GM12891 (cell line): Measurements from ENCODE around the gene SLC7A11.

Experiments
- DNase-seq: peaks from one replicate; pipeline ENCODE4 v3.0.0; 2011; ENCODE audit warnings: low spot score; ENCODE audit not compliant: insufficient read length
- FAIRE-seq: peaks from 2 replicates; lab custom pipeline; 2011; peaks lifted over from hg19 to GRCh38; lab: Jason Lieb, UNC
- PAX5 ChIP-seq: IDR thresholded peaks from 2 replicates; pipeline ENCODE4 v1.6.1; 2011; ENCODE audit warnings: low read length, moderate library complexity, mild to moderate bottlenecking; ENCODE audit not compliant: insufficient read depth, severe bottlenecking
- POLR2A ChIP-seq: IDR thresholded peaks from 2 replicates; pipeline ENCODE4 v1.6.1; 2011; ENCODE audit warnings: low read depth, low read length, control low read depth
- POLR2AphosphoS5 ChIP-seq: IDR thresholded peaks from 2 replicates; pipeline ENCODE4 v1.6.1; 2011; ENCODE audit warnings: low read depth, low read length, control low read depth
- POU2F2 ChIP-seq: IDR thresholded peaks from 2 replicates; pipeline ENCODE4 v1.6.1; 2011; ENCODE audit warnings: low read depth, mild to moderate bottlenecking, control low read depth, low read length, moderate library complexity
- SPI1 ChIP-seq: IDR thresholded peaks from 2 replicates; pipeline ENCODE4 v1.6.1; 2011; ENCODE audit warnings: low read depth, low read length, control low read depth
- TAF1 ChIP-seq: IDR thresholded peaks from 2 replicates; pipeline ENCODE4 v1.6.1; 2011; ENCODE audit warnings: low read depth, low read length, control low read depth

The SLC7A11 gene

DNA sequence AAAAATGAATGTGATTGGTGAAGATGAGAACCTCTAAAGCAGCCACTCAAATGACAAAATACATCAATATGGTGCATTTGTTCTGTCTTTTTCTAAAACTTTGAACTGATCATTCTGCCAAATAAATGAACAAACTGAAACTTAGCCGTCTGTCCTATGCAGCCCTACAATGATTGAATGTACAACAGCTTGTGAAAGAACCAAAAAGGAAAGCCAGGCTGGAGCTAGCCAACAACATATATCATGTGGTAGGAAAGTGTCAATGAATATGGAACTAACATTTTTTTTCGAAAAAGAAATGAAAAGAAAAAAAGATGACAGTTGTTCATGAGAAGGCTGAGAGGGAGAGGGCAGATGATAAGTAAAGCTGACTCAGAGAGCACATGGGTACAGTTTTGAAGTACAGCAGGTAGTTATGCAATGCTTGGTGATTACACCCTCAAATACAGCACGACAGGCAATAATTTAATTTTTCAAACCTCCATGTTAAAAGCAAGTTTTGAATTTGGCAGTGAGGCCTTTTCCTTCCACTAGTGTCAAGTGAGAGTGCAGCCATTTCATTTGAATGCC is 21.2 kb upstream of the SLC7A11 start:
- no peak for TF ChIP-seq POLR2AphosphoS5
- DNase-seq (no peak), FAIRE-seq (no peak)

DNA sequence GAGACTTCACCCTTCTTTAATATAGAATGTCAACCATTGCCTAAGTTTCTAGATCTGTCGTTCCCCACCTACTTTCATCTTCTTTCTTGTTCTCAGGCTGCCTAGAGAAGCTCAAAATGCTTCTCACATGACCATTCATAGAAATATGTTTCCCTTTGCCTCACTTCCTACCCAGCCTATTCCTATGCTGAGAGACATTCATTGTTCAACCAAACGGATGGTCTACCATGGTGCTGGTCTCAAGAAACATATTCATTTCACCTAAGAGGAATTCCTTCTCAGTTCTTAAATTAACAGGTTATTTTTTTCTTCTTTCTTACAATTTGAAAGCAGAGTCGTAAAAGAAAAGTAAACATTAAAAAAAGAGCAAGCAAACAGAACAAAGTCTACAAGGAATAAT is 20.3 kb upstream of the SLC7A11 start:
- no peak for DNase-seq
- TF ChIP-seq SPI1: no peak
- no peak for TF ChIP-seq PAX5
- FAIRE-seq: no peak

DNA sequence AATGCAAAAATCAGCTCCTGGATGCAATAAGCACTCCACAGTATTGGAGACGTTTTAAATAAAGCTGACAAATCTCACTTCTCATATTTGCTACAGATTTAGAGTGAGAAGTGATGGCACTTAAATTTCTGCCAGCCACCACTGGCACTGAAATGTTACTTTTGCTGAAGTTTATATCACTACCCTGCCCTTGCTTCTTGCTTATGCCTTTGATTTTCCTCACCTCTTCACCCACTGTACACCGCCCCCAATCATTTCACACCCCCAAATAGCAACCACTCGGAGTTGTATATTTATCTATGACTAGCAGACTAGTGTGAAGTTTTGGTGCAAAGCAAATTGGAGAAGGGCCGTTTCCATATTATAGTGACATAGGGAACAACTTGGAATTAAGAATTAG is 19.9 kb upstream of the SLC7A11 start:
- DNase-seq (no peak), FAIRE-seq (no peak)
- no peak for TF ChIP-seq POU2F2
- TF ChIP-seq TAF1: no peak
- TF ChIP-seq PAX5: no peak
- TF ChIP-seq POLR2AphosphoS5: no peak
- no peak for TF ChIP-seq SPI1
- no peak for TF ChIP-seq POLR2A

DNA sequence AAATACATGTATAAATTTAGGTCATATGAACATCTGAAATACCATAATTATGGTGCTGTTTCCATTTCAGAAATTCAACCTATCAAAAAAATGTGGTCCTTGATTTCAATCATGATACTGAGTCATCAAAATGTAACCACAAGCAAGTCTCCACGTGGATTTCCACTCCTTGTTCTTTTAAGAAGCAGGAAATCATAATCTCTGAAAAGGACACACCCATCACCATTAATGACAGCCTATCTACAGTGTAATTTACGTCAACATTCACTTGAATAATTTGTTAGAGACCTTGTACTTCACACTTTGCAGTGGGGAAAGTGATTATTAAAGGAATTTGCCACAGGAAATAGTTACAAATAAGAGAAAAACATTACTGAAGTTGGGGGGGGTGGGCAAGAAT is 17.7 kb upstream of the SLC7A11 start:
- TF ChIP-seq TAF1: no peak
- no peak for FAIRE-seq
- no peak for DNase-seq

DNA sequence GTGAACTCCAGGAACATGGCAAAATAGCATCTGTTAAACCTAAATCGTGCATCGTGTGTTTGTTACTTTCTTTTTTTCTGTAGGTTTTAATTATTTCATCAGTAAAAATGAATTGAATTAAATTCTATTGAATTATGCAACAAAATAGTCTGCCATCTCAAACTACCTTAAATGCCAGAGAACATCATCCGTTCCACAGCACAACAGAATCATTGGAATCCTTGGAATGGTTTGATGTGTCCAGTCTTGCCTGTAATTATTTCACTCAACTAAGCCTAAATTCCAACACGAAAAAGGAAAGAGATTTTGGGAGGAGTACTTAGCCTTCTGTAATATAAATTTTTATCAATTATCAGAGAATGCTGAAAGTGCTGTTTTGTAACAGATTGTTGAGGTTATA is 17.1 kb upstream of the SLC7A11 start:
- no peak for FAIRE-seq
- DNase-seq: no peak
- TF ChIP-seq SPI1: no peak
- no peak for TF ChIP-seq PAX5
- TF ChIP-seq POU2F2: no peak
- no peak for TF ChIP-seq POLR2A
- TF ChIP-seq POLR2AphosphoS5: no peak
- TF ChIP-seq TAF1: no peak

DNA sequence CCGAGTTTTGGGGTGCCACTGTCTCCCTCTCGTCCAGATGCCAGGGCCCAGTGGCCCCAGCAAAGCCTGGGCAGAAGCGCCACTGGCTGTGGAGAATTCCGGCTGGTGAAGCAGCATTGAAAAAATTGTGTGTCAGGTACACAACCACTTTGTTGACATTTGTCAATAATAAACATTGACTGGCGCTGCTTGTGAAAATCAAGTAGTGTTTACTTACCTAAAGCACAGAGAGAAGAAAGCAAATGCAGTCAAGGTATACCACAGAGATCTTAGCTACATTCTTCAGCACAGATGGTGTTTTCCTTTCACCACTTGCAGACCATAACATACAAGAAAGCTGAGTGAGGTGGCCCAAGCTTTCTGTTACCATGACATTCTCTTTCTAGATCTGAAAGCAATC is 14.5 kb upstream of the SLC7A11 start:
- TF ChIP-seq PAX5 (no peak), POLR2A (no peak), SPI1 (no peak), TAF1 (no peak), POU2F2 (no peak), POLR2AphosphoS5 (no peak)
- no peak for FAIRE-seq
- DNase-seq: no peak

DNA sequence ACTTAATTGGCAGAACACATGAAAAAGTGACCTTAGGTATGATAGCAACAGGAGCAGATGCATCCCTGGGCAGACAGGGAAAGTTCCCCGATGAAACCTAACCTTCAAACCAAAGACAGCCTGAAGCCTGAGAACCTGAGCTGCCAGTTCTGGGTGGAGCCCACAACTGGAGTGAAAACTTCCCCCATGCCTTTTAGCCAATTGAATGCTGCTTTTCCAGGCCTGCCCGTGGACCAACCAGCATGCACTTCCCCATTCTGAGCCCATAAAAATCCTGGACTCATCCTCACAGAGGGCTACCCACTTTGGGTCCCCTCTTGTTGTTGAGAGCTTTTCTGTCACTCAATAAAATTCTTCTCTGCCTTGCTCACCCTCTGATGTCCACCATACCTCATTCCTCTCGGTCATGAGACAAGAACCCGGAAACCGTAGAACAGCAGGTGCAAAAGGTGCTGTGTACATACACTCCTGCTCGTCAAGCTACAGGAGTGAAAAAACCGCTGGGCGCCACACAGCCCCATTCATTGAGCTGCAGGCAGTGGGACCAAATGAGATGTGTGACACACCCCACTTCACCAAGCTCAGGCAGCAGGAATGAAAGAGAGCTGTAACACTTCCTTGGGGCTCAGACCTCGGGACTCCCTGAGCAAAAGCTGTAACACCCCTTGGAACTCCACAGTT is 13.9 kb upstream of the SLC7A11 start:
- DNase-seq: no peak
- FAIRE-seq: no peak
- TF ChIP-seq SPI1 (peak; percentile 30), PAX5 (no peak)

DNA sequence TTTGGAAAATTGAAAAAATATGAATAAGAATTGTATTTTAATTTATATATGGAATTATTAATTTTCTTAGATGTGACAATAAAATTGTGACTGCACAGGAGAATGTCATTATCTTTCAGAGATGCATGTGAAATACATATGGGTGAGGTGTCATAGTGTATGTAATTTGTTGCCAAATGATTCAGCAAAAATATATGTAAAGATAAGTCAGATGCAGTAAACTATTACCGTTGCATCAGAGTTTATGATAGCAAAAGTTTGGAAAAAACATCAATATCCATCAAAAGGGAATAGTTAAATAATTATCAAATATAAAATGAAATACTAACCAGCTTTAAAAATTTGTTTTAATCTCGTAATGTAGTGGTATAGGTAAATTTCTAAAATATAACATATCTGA is 10.4 kb upstream of the SLC7A11 start:
- no peak for FAIRE-seq
- no peak for TF ChIP-seq POLR2A
- TF ChIP-seq PAX5: no peak
- no peak for TF ChIP-seq SPI1
- TF ChIP-seq TAF1: no peak
- TF ChIP-seq POLR2AphosphoS5: no peak
- TF ChIP-seq POU2F2: no peak
- DNase-seq: no peak

DNA sequence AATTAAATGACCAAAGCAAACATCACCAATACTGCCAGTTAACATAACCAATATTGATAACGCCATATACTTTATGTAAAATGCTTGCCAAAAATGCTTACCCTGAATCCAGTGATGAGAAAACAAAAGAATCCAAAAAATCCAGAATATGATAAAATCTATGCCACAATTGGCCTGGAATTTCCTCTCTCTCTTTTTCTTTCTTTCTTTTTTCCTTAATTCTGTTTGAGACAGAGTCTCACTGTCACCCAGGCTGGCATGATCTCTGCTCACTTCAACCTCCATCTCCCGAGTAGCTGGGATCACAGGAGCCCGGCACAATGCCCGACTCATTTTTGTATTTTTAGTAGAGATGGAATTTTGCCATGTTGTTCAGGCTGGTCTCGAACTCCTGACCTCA is 9.8 kb upstream of the SLC7A11 start:
- FAIRE-seq (no peak), DNase-seq (no peak)
- TF ChIP-seq TAF1 (no peak), SPI1 (no peak), POLR2A (no peak), POU2F2 (no peak)

DNA sequence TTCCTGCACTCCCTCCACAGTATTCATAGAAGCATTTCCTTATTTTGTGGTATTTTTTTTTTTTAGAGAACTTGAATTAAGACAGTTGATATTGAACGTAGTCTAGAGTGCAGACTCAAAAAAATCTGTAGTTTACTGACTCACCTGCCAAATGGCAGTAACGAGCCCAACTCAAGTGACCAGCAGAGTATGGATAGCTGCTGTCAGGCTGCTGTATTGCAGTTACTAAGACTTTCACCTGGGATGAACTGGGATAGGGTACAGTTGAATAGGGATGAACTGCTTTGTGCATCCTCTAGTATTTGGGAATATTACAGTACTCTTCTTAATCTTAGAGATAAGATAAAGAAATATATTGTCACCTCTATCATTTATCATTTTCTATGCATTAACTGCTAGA is 7.0 kb upstream of the SLC7A11 start:
- DNase-seq (no peak), FAIRE-seq (no peak)
- TF ChIP-seq POLR2A (no peak), POU2F2 (no peak), SPI1 (no peak), PAX5 (no peak), POLR2AphosphoS5 (no peak), TAF1 (no peak)

DNA sequence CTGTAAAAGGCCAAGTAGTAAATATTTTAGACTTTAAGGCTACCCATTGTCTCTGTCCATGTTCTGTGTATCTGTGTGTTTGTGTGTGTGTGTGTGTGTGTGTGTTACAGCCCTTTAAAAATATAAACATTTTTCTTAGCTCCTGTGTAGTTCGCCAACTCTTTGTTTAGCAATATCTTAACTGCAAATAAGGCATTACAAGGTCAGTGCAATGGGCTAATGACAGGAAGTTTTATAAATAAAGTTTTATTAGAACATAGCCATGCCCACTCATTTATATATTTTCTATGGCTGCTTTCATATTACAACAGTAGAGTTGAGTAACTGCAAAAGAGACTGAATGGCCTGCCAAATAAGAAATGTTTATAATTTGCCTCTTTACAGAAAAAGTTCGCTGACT is 5.9 kb upstream of the SLC7A11 start:
- DNase-seq (no peak), FAIRE-seq (no peak)
- no peak for TF ChIP-seq PAX5
- TF ChIP-seq SPI1: no peak
- TF ChIP-seq POLR2A: no peak
- no peak for TF ChIP-seq TAF1
- no peak for TF ChIP-seq POLR2AphosphoS5
- no peak for TF ChIP-seq POU2F2
